GM19025 (cell line): Measurements from ENCODE around the gene ASB2.

Experiments
- ATAC-seq: cut with Tn5 transposase; IDR thresholded peaks from one replicate; pipeline ENCODE4 v1.9.1; 2021; ENCODE audit warnings: mild to moderate bottlenecking, low read depth, moderate library complexity; ENCODE audit not compliant: unreplicated experiment

Gene ASB2

DNA sequence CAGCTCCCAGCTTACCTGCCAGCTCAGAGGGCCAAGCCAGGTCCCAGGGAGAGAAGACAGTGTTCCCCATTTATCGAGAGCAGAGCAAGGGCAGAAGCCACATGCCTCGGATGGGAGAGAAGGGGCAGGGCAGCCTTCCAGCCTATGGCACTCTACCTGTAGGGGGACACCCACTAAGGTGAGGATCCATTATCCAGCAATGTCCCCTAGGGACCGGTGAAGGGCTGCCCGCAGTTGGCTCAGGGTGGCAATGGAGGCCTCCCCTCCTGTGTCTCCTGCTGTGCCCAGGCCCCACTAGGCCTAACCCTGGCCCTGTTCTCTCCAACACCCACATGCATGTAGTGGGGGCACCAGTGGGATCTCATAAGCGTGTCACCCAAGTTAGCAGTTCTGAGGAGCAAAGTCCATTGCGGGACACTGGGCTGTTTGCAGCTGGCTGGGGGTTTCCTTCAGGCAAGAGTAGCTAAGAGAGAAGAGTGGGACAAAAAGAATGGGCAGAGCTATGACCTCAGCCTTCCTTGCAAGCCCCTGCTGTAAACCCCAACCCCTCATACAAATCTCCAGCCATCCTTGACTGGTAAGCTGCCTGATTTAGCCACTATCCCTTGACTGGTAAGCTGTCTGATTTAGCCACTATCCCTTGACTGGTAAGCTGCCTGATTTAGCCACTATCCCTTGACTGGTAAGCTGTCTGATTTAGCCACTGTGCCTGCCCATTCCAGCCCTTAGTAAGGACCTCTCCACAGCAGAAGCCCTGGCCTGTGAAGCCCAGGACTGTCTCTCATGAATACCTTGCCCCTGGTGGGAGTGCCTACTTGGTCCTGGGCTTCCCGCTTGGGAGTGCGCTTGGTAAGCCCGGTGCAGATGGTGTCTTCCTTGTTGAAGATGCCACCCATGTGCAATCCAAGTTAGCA is 5.2 kb upstream of the ASB2 start:
- no peak for ATAC-seq

DNA sequence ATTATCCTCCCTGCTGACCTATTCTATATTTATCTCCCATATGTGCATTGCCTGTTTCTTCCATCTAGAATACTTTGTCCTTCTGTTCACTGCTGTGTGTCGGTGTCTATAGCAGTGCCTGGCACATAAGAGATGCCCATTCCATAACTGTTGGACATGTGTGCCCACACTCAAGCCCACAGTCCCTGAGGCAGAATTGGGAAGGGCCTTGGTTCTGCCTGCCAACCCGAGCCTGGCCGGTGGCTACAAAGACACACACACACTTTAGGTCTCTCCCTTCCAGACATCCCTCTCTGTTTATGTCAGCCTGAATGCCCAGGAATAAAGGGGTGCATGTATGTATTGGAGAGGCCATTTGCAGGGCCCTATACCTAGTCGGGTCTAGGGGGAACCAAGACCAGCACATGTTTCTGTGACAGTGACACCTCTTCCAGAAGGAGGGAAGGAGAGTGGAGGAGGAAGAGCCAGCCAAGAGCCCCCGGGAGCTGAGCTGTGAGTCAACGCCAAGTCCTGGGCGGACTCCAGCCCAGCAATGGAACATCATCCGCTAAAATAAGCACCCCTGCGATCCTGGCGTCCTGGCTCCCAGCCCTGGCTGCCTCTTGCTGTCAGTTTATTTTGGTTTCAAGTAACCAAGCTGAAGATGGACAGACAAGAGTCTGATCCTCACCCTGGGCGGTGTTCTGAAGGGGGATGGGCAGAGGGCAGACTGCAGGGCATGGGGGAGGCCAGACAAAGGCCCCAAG is 4.3 kb upstream of the ASB2 start:
- ATAC-seq = no peak

DNA sequence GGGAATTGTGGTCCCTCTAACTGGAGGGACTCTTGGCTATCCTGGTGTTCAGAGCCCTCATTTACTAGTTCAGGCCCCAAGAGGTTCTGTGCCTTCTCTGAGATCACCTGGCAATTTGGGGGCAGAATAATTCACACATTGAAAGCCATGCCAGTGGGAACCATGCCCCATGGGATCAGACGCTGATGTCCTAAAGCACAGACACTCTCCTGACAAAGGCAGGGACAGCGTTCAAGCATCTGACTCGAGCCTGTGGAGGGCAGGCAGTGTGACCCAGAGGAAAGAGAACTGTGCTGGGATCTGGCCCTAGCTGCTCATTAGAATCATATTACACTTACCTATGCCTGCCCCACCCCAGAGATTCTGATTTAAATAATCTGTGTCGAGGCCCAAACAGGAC is 2.4 kb upstream of the ASB2 start:
- ATAC-seq = no peak

DNA sequence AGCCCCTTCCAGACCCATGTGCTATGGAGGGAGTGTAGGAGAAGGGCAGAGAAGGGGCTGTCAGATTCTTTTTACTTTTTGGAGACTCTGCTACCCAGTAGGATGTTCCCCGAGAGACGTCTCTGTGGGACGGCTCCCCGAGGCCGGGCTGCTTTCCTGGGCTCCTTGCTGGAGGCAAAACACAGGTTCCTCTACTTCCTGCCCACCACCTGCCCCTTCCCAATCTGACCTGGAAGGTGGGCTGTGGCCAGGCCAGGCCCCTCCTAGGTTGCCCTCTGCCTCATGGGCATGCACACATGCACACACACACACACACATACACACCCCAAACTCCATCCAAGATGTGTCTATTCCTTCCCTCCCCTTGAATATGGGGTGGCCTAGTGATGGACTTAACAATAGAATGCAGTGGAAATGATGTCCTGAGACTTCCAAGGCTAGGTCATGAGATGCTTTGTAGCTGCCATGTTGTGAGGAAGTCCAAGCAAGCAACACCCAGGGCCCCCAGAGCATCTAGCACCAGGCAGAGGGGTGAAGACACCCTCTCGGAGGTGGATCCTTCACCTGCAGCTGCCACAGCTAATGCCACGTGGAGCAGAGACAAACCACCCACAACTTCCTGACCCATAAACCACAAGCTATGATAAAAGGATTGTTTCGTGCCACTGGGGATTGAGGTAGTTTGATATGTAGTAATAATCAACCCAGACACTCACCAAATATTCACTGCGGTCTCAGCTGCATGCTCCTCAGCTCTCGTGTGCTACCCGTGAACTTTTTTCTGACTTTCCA is 1.6 kb upstream of the ASB2 start:
- ATAC-seq = peak; percentile 44

DNA sequence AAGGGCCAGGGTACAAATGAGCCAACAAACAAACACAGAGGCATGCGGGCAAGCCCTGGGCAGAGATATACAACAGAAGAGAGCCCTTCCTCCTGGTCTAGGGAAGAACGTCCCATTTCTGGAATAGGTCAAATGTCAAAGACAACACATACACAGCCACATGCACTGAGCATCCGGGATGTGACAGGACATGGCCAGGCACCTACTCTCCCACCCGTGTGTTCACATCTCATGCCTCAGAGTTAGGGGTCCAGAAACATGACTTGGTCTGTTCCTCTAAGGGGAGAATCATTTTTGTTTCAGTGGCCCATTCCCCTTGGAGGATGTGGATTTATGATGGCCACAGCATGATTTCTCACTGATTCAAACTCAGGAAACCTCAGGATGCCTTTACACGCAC is 801 bp upstream of the ASB2 start:
- no peak for ATAC-seq

DNA sequence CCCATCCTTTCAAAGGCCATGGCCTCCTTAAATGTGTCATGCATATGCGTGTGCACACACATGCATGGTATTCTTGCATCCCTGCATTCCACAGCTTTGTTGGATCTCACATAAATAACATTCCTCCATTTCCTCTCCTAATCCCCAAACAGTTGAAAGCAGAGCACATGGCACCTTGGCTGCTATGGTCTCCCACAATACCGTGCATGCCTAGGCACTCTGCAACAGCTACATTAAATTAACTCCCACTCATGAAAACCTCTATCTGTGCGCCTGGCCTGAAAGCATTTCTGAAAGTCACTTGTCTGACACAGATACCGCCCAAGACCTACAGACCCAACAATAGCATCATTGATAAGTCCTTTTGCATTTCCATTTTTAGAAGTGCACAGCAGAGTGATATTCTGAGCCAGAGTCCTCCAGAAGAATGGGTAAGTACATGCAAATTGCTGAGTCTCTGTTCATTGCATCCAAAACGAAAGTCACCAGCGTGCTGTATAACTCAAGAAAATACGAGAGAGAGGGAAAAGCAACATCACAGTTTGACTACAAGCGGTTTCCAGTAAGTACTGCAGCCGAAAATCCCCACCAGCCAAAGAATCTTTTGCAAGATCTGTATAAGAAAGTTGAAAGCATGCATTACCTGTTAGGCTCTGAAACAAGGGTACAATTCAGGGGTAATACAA is 436 bp downstream of the ASB2 start:
- ATAC-seq = peak; percentile 62

DNA sequence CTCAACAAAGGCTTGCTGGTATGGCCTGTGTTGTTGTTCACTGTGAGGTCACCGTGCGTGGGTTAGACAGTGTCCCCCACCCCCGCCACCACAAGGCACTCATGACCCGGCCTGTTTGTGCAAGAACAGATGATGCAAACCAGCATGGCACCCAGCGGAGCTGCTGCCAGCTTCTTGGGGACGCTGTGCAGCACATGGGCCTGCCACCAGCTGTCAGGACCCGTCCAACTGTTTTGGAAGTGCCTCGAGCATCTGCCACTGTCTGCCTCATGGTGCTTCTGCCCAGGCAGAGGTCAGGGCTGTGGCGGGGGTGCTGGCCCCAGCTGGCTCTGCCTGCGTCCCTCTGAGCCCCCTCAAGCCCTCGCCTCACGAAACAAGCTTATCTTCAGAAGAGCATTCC is 1.5 kb downstream of the ASB2 start:
- ATAC-seq = no peak

DNA sequence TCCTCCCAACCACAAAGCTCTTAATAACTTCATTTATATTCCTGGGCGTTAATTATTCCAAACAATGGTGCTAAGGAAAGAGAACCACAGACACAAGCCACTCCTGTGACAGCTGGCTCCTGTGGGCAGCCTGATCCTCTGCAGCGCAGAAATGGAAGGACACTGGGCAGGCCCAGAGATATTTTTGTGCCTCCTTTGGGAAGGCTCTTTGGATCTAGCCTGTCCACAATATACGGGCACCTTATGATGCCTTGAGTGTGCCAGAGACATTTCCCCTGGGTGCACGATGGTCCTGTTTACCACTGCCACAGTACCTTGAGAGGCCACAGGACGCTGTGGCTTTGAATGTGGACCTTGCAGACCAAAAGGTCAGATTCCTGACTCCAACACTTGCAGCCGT is 2.1 kb downstream of the ASB2 start:
- no peak for ATAC-seq

DNA sequence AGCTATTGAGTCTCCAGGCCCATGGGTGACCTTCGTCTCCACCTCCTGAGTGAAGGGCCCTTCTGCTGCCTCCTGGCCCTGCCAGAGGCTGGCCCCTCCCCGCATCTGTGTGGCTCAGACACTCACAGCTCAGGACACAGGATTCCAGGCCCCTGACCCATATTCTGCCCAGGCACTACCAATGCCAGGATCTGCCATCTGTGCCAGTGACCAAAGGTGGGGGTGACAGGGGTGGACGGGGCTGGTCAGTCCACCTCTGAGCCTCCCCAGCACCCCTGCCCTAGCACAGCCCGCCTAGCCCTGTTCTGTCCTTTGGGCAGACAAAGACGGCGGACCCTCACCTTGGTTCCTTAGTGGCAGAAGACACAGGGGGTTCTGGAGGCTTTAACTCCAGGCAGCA is 2.8 kb downstream of the ASB2 start:
- no peak for ATAC-seq

DNA sequence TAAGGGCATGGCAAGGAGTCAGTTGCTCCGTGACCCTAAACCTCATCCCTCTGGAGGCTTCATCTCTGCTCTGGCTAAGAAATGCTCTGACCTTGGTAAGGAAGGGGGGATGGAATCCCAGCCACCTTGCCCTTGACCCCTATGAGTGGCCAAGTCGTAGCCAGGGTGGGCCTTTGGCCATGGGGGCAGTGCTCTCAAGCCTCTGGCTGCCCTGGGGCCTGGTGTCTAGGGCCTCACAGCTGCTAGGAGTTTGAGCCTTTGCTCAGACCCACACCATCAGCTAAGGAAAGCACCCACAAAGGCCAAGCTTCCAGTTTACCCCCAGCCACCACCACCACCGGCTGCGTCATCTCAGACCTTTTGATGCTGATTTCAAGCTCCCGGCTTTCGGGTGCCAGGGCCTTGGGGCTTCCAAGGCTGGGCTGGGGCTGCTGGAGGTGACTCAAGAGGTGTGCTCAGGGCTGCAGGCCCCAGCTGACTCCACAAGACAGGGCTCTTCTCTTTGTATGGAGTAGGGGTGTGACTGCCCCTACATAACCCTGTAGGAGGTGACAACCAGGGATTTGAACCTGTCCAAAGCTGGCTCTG is 3.7 kb downstream of the ASB2 start:
- no peak for ATAC-seq

DNA sequence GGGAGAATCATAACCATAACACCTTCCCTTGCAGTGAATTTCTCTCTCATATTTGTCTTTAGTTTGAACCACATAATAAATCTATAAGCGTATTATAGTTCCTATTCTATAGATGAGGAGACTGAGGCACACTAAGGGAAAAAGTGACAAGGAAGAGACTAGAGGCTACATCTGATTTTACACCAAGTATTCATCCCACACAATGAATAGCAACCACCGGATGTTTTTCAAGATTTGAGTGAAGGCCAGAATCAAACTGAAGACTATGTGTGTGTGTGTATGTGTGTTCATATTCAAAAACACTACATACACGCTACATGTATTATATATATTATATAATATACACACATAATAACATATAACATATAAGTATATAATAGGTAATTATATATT is 4.7 kb downstream of the ASB2 start:
- no peak for ATAC-seq

DNA sequence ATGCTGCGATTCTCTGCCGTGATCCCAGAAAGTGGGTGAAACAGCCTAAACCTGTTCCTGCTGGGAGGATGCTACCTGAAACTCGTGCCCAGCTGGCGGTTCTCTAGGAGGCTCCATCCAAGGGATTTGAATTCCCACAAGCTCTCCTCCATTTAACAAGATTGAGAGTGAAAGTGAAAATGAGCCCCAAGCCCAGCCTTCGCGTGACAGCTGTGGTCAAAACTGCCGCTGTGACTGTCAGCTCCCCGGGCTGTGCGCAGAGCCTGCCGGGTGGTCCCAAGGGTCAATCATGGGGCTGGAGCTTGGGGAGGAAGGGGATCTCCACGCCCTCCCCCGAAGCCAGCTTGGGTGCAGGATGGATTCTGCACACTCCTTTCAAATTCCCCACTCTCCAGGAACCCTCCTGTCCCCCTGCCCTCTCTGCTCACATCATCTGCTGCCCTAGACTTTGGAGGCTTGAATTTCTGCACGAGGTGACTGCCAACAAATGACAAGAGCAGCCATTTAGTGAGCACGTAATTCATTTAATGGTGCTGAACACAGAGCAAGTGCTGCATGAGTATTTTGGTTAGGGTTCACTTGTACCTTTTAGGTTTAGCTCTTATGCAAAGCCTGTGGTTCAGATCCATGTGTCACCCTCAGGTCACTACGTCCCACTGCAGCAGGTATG is 5.3 kb downstream of the ASB2 start:
- peak; percentile 28 for ATAC-seq

DNA sequence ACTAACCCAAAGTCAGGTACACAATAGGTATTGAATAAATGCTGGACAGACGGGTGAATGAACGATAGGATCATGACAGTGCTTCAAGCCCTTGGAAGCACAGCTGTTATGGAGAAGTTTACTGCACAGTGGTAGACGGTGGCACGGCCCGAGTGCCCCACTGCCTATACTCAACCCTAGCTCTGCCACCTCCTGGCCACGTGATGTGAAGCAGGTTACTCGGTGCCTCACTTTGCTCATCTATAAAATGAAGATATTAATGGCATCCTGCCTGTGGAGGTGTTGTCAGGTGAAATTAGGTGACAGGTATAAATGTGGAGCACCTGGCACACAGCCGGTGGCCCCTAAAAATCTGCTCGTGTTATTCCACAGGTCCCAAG is 5.8 kb downstream of the ASB2 start:
- no peak for ATAC-seq

DNA sequence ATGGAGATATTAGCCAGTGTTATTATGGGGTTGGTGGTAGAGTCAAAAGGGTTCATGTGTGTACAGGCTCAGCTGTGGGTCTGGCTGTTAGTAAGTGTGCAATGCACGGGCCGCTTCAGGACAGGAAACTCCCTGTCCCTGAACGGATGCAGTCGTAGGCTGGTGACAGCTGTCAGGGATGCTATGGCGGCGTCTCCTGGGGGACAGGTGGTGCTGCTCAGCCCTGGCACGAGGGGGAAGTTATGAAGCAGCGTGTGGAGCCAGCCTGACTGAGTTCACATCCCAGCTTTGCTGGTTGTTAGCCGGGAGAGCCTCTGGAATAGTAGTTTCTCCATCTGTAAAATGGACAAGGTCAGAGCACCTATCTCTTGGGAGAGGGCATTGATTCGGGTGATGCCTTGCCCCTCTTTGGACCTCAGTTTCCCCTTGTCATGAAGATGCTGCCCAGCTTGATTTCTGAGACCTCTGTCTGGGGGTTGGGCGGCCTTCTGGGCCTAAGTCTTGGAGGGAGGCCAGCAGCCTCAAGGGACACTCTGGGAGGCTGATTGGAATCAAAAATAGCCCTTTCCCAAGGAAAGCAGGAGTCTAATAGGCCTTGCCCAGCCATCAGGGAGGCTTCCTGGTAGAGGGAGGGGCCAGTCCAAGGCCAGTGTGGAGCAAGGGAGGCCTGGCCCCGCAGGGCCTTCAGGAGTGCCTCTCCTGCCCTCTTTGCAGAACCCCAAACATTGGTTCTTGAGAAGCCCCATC is 7.1 kb downstream of the ASB2 start:
- no peak for ATAC-seq

DNA sequence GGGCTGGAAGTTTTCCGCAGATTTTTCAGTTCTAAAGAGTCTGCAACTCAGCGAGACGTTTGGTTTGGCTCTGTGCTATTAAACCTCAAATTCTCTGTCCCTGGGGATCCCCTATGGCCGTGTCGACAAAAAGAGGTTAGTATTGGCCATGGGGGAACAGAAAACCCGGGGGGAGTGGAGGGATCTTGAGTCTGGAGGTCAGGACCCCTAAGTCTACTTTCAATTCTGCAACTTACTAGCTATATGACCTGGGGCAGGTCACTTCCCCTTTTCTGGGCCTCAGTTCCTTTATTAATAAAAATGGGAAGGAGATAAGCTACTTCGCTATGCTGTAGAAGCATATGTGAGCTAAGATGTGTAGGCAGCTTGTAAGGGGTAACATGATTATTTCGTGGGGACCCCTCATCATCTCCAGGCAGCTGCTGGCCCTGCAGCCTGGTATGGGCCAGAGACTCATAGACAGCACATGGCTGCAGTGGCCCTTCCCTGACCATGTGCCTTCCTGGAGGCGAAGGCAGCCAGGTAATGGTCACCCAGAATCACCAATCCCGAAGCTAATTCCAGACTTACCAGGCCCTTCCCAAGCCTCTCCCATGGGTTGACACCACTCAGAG is 8.6 kb downstream of the ASB2 start:
- ATAC-seq = peak; percentile 26

DNA sequence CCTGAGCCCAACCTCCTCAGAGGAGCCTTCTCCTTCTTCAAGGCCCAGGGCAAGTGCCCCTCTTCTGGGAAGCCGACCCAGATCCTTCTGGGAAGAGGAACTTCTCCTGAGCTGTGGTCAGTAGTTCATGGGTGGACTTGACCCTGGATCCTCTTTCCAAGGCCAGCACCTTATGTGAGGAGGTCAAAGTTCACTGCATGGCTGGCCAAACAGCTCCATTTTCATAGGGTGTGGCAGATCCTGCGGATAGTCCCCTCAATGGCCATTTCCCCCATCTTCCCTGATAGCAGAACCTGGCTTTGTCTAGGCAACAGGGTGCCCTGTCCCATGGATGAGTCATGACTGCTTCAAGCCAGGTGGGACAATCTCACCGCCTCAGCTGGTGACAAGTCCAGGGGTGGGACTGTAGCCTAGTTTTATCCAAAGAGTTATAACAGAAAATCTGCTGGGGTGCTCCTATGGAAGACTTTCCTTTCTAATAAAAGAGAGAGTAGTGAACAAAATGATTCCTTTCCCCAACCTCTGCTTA is 10.4 kb downstream of the ASB2 start:
- no peak for ATAC-seq

DNA sequence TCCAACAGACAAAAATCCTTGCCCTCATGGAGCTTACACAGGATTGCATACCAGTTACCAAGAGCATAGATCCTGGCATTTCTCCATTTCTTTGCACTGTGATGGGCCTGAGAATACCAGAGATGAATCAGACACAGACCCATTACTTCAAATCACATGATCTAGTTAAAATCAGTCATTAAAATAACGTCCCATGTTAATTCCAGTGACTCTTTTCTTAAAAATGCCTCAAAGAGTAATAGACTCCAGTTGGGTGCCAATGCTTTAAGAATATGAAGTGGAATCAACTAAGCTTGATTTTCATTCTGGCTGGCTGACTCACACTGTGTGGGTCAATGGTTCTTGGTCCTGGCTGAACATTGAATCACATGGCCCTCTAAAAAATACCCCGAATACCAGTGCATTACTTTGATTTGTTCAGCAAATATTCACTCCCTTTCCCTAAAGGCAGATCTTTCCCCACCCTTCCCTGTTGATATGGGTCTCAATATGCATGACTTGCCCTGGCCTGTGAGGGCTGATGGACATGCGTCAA is 11.0 kb downstream of the ASB2 start:
- ATAC-seq = no peak

DNA sequence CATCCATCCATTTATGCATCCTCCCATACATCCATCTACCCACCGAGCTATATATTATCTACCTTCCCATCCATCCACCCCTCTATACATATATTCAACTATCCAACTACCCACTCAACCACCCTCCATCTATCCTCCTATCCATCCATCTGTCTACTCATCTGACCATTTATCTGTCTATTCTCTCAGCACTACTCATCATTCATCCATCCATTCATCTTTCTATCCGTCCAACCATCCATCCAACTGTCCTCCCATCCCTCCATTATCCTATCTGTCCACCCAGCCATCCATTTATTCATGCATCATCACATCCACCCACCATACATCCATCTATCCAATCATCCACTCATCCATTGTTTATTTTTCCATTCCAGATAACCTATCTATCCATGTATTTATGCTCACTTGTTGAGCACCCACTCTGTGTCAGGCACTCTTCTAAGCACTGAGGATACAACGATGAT is 11.5 kb downstream of the ASB2 start:
- no peak for ATAC-seq
